ENCODE data around the gene ODAD3. TPM values are rescaled to one million over a fixed set of nuclear protein-coding genes. Genes with fewer than 3 reads are reported as not detected.
"Not testable (repeated sequence)": the region's sequence is repeated elsewhere in the genome, so short reads cannot be mapped to it uniquely, and the experiment has no call there.

ODAD3 gene
- polyA plus RNA-seq, 6 donors from 2014 or later: 0.21 to 1.2 (median 0.69) TPM

DNA sequence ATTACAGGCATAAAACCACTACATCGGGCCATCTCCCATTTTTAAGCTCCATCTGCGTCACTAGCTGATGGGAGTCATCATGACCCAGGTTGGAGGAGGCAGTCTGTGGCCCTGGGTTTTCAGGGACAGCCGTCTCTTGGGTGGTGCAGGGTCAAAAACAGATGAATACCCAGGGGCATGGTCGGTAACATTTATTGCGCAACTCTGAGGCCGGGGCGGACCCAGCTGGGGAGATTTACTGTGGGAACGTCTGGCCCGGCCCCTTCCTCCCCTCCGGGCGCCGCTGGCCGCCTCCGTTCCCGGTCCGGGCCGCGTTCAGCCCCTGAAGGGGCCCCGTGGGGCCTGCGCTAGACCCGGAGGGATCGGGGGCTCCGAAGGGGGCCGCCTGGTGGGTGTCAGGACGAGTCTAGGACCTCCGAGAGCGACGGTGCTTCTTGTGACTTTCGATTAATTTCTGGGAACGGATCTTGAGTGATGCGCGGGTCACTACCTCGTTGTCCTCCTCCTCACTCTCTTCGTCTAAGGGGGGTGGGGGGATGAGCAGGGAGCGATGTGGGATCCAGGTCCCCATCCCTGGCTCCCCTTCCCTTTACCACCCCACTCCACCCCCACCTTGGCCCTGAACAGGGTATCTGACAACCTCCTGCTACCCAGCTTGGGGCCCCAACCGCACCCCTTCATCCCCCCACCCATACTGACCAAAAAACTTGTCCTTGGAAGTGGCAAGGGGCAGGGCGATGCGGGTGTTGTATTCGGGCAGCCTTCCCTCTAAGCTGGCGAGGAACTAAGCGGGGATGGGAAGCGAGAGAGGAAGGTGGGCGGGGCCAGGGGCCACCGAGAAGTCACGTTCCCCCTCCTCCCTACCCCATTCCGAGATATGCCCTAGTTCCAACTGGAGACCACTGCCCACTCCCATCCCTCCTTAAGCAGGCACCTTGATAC lies 14.2 kb downstream of the ODAD3 start:
- Mint-ChIP-seq H3K9me3 (peaks cover 0 to 1% (median 0%) of the 10 kb centered on the region in 7 donors), H3K27me3 (peaks cover 8 to 17% (median 16%) of the 10 kb centered on the region in 3 donors), H3K27ac (peak overlapping the region in 5 of 6 donors; percentile 21 to 97 (median 90)), H3K4me3 (peak overlapping the region; percentile 79 to 91 (median 90)), H3K4me1 (peaks cover 44 to 61% (median 51%) of the 10 kb centered on the region in 3 donors), H3K36me3 (no peaks in the 10 kb centered on the region)
- ATAC-seq (ENCODE audit: low read depth in 2 of 2) (no peak), DNase-seq (no peak)

DNA sequence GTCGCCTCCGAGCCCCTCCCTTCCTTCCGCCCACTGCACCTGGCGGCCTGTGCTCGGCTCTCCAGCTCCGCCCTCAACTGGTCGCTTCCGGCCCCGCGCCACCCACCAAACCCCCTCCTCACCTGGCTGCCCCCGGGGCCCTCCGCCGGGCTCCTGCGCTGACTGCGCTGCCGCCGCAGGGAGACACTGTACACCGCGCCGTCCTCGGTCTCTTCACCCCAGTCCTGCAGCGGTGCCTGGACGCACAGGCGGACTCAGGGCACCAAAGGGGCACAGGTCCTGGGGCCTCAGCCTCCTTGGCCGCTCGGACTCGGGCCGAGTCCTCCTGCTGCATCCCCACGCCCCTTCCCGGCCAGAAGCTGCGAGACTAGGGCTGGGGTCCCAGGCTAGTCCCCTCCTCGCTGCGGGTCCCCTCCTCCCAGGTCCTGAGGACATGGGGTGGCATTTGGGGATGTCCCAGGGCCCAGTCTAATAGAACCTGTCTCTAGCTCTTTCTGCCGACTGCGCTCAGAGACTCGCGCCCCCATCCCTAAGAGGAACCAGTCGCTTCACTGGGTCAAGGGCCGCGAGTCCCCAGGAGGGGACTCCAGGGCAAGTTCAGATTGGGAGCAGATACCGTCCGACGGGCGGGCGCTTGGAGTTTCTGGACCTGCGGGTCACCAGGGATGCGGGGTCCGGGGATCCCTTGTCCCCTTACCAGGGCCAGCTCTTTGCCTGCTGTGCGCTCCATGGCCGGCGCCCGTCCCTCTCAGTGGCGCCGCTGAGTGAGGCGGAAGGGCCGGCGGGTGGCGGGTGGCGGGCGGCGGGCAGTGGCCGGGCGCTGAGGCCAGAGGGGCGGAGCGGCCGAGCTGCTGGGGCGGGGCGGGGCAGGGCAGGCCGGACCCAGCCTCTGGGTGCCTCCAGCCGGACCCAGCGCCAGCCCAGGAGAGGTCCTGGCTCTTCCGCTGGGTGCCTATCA lies 16.1 kb downstream of the ODAD3 start, which contains the start of gene RGL3:
TSS of gene RGL3 (minus strand) at position 766 of the 958 bp plus-strand sequence. CDS start at position 730, 36 bp downstream.
- ATAC-seq (ENCODE audit: low read depth in 2 of 2) (peak; percentile 13 to 16), DNase-seq (peak; percentile 52)
- H3K27ac Mint-ChIP-seq: peak within 1 kb of the TSS in 5 of 6 donors; percentile 21 to 94 (median 73)
- peaks cover 0 to 1% (median 0%) of the 10 kb centered on the region in 7 donors for H3K9me3 Mint-ChIP-seq
- no peaks in the 10 kb centered on the region for H3K36me3 Mint-ChIP-seq
- peak within 1 kb of the TSS; percentile 79 to 92 (median 88) for H3K4me3 Mint-ChIP-seq
- H3K4me1 Mint-ChIP-seq: peaks cover 42 to 59% (median 47%) of the 10 kb centered on the region in 3 donors
- H3K27me3 Mint-ChIP-seq: peaks cover 8 to 17% (median 16%) of the 10 kb centered on the region in 3 donors

DNA sequence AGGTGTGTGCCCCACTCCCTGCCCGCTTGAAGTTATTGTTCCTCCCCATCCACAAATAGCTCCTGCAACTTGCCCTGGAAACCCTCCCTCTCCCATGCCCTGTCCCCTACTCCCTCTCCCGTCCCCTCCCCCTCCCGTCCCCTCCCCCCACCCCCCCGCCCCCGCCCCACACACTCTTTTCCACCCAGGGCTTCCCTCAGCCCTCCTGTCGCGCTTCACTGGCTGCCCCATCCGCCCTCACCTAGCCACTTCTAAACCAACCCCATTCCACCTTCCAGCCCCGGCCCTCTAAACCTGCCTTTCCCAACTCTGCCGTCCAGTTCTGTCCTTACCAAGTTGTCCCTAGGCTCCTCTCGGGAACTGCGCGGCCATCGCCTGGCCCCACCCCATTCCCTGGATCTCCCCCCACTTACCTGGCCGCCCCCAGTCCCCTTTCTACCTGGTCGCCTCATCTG lies 16.8 kb downstream of the ODAD3 start:
- Mint-ChIP-seq H3K4me3 (peak overlapping the region; percentile 75 to 92 (median 88)), H3K27me3 (peaks cover 8 to 17% (median 9%) of the 10 kb centered on the region in 3 donors), H3K4me1 (peaks cover 35 to 52% (median 39%) of the 10 kb centered on the region in 3 donors)

DNA sequence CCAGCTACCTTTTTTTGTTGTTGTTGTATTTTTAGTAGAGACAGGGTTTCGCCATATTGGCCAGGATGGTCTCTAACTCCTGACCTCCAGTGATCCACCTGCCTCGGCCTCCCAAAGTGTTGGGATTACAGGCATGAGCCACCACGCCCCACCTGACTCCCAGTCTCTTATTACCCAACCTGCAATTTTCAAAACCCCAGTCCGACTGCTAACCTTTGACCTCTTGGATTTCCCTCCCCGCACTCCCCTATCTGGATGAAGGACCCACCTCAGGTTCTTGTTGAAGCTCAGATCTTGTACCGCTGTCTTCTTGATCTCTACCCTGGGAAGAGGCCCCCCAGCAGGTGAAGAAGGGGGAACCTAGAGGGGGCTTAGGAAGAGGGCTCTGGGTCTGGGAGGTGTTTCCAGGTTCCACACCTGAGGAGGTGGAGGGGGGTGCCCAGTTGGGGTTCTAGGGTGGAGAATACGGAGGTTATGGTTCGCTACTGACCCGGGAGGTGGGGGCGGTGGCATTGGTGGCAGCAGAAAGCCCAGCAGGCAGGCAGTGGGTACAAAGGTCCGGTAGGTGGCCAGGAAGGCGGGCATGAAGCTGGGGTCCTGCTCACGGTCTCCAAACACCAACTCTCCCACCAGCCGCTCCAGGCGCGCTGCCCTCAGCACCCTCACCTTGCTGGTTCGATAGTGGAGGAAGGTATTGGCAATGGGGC lies 18.4 kb downstream of the ODAD3 start:
- Mint-ChIP-seq H3K9me3 (peaks cover 0 to 1% (median 0%) of the 10 kb centered on the region in 7 donors), H3K27me3 (peaks cover 8 to 17% (median 8%) of the 10 kb centered on the region in 3 donors), H3K27ac (peak overlapping the region in 2 of 6 donors; percentile 62 to 89), H3K36me3 (no peaks in the 10 kb centered on the region), H3K4me3 (peak overlapping the region in 2 of 8 donors; percentile 15 to 40), H3K4me1 (peaks cover 25 to 38% (median 26%) of the 10 kb centered on the region in 3 donors)
- DNase-seq (no peak), ATAC-seq (ENCODE audit: low read depth in 2 of 2) (no peak)

More for the DNA sequence above, 16.8 kb downstream of the ODAD3 start:
- Mint-ChIP-seq H3K9me3 (peaks cover 0 to 1% (median 0%) of the 10 kb centered on the region in 7 donors), H3K36me3 (no peaks in the 10 kb centered on the region), H3K27ac (peak overlapping the region in 3 of 6 donors; percentile 20 to 94 (median 73))
- ATAC-seq (ENCODE audit: low read depth in 2 of 2) (no peak), DNase-seq (no peak)

DNA sequence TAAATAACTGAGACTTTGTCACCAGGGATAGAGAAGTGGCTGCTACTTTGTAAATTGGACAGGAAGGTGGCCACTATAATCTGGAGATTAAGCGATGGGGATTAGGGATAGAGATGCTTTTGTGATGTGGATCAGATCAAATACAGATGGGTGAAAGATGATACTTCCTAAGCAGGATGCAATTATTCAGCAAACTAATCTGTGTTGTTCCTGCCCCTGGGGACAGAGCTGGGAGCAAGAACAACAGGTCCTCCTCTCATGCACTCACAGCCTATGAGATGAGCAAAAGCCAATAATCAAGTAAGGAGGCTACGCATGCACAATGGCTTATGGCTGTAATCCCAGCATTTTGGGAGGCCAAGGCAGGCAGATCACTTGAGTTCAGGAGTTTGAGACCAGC lies 20.4 kb downstream of the ODAD3 start:
- H3K4me1 Mint-ChIP-seq: peaks cover 13 to 23% (median 13%) of the 10 kb centered on the region in 3 donors
- peaks cover 0 to 1% (median 0%) of the 10 kb centered on the region in 7 donors for H3K9me3 Mint-ChIP-seq
- H3K27ac Mint-ChIP-seq: no peak overlapping the region
- DNase-seq (no peak), ATAC-seq (ENCODE audit: low read depth in 2 of 2) (no peak)
- peaks cover 0 to 5% (median 3%) of the 10 kb centered on the region in 3 donors for H3K27me3 Mint-ChIP-seq
- no peaks in the 10 kb centered on the region for H3K36me3 Mint-ChIP-seq
- H3K4me3 Mint-ChIP-seq: no peak overlapping the region

DNA sequence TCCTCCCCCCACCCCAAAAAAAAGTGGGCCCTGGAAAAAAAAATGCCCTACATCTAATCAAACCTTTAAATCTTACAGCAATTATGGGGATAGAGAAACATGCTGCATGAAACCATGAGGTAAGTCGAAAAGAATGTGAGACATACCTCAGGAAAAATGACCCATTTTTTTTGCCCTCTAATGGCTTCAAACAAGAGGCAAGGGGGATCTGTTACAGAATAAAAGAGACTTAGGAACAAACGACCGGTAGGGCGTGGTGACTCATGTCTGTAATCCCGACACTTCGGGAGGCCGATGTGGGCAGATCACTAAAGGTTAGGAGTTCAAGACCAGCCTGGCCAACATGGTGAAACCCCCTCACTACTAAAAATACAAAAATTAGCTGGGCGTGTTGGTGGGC lies 24.2 kb downstream of the ODAD3 start:
- no peak overlapping the region for H3K4me3 Mint-ChIP-seq
- peaks cover 0 to 8% (median 4%) of the 10 kb centered on the region in 3 donors for H3K27me3 Mint-ChIP-seq
- H3K4me1 Mint-ChIP-seq: peaks cover 0 to 4% (median 0%) of the 10 kb centered on the region in 3 donors
- H3K9me3 Mint-ChIP-seq: no peaks in the 10 kb centered on the region
- ATAC-seq (ENCODE audit: low read depth in 2 of 2) (no peak), DNase-seq (no peak)
- no peak overlapping the region for H3K27ac Mint-ChIP-seq
- H3K36me3 Mint-ChIP-seq: no peaks in the 10 kb centered on the region

DNA sequence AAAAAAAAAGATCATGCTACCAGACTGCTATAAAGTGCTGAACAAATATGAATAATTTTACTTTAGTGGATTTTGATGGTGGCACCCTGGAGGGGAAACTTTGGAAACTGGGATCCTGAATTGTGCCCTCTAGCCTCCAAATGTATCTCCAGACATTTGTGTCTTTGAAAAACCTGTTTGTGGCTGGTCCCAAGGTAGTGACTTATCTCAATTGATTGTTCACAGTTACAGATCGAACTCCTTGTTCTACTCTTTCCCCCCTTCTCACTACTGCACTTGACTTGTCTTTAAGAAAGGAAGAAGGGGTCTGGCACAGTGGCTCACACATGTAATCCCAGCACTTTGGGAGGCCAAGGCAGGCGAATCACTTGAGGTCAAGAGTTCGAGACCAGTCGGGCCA lies 26.3 kb downstream of the ODAD3 start:
- ATAC-seq (ENCODE audit: low read depth in 2 of 2) (no peak), DNase-seq (no peak)
- H3K4me1 Mint-ChIP-seq: peaks cover 0 to 4% (median 0%) of the 10 kb centered on the region in 3 donors
- H3K27ac Mint-ChIP-seq: no peak overlapping the region
- H3K27me3 Mint-ChIP-seq: peaks cover 0 to 9% (median 8%) of the 10 kb centered on the region in 3 donors
- H3K9me3 Mint-ChIP-seq: peaks cover 0 to 1% (median 0%) of the 10 kb centered on the region in 7 donors
- no peaks in the 10 kb centered on the region for H3K36me3 Mint-ChIP-seq
- peak overlapping the region in 1 of 8 donors; percentile 69 for H3K4me3 Mint-ChIP-seq

DNA sequence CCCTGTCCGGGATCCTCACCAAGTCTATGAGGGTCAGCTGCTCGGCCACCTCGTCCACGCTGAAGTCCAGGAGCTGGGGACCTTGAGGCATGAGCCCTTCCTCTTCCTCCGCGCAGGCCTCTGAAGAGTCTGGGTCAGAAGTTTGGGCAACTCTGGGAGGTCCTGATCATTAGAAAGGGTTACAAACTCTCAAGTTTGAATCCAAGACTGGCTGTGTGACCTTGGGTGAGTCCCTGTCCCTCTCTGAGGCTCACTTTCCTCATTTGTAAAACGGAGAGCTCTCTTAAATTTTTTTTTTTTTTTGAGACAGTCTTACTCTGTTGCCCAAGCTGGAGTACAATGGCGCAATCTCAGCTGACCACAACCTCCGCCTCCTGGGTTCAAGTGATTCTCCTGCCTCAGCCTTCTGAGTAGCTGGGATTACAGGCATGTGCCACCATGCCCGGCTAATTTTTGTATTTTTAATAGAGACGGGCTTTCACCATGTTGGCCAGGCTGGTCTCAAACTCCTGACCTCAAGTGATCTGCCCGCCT lies 28.2 kb downstream of the ODAD3 start:
- not testable (repeated sequence) for H3K27me3 Mint-ChIP-seq; H3K36me3 Mint-ChIP-seq; ATAC-seq (ENCODE audit: low read depth in 2 of 2); H3K4me3 Mint-ChIP-seq; H3K27ac Mint-ChIP-seq; H3K9me3 Mint-ChIP-seq; DNase-seq; H3K4me1 Mint-ChIP-seq

DNA sequence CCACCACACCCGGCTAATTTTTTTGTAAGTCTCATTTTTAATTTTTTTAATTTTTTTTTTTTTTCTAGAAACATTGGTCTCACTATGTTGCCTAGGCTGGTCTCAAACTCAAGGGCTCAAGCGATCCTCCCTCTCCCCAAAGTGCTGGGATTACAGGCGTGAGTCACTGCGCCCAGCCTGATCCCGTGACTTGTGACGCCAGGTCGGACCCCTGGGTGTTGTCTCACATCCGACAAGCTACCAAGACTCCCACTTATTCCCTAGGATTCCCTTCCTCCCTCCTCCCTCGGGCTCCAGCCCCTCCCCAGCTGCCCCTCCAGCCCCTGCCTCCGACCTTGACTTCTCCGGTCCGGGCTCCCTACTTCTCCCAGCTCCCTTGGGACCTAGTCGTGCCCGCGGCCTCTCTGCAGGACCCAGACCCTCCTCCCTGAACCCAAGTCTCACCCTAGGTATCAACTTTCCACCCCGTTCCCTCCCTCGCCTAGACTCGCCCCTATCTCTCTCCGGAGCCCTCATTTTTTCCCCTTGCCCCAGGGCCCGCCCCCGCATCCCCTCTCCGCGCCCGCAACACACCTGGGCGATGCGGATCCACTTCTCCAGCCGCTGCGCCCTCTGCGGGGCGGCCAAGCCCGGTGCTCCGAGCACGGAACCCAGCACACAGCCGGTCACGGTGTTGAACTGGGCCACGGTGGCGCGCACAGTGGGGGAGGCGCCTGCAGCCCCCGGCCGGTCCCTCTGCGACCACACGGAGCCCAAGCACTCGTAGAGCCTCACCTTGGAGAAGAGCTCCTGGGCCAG lies 28.9 kb downstream of the ODAD3 start:
- Mint-ChIP-seq H3K27ac (no peak overlapping the region), H3K27me3 (peaks cover 2 to 9% (median 9%) of the 10 kb centered on the region in 3 donors), H3K4me3 (no peak overlapping the region), H3K36me3 (peaks cover 0 to 2% of the 10 kb centered on the region in 2 donors), H3K4me1 (peaks cover 0 to 4% (median under 1%) of the 10 kb centered on the region in 3 donors), H3K9me3 (peaks cover 0 to 1% (median 0%) of the 10 kb centered on the region in 7 donors)
- DNase-seq: no peak
- ATAC-seq (ENCODE audit: low read depth in 2 of 2): peak; percentile 90 to 95

DNA sequence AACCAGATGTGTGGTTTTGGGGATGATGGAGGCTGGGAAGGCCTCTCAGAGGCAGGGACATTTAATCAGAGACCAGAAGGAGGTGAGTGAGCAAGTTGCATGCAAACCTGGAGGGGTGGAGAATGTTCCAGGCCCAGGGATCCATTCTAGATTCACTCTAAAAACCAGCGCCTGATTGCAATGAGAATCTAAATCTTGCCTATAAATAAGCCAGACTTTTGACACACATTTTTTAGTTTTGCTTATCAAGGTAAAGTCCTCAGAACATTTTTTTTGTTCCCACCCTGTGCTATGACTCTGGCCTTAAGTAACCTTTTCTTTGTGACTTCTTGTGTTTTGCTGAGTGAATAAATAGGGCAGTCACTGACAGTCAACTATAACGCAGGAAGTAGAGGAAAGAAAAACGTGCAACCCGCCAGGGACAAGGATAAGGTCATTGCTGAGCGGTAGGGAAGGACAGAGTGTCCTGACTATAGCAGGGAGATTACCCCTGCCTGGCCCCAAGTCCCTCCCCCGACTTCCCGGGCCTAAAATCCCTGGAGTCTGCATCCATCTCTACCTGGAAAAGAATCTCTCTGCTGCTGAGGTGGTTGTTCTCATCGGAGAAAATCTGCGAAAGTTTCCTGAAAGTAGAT lies 30.2 kb downstream of the ODAD3 start:
- H3K27ac Mint-ChIP-seq: peak overlapping the region in 1 of 6 donors; percentile 85
- peaks cover 0 to 1% (median 0%) of the 10 kb centered on the region in 7 donors for H3K9me3 Mint-ChIP-seq
- peaks cover 0 to 4% (median 4%) of the 10 kb centered on the region in 3 donors for H3K4me1 Mint-ChIP-seq
- H3K4me3 Mint-ChIP-seq: peak overlapping the region in 1 of 8 donors; percentile 73
- ATAC-seq (ENCODE audit: low read depth in 2 of 2) (no peak), DNase-seq (no peak)
- peaks cover 9 to 22% (median 13%) of the 10 kb centered on the region in 3 donors for H3K27me3 Mint-ChIP-seq
- H3K36me3 Mint-ChIP-seq: peaks cover 0 to 7% of the 10 kb centered on the region in 2 donors
